Psoas muscle (tissue), 8 donors: ENCODE data around the gene CGB3. TPM values are rescaled to one million over a fixed set of nuclear protein-coding genes. Genes with fewer than 3 reads are reported as not detected.
"Not testable (repeated sequence)": the region's sequence is repeated elsewhere in the genome, so short reads cannot be mapped to it uniquely, and the experiment has no call there.

Source experiments
- ATAC-seq, 4 donors: fragments of 200-7000 bp; cut with Tn5 transposase; one replicate each; pipeline ENCODE4 v1.9.1; 2020; ENCODE audit warnings: moderate library complexity in 3 of 4, mild to moderate bottlenecking in 2 of 4
- DNase-seq, 2 donors: peaks; one replicate each; pipeline ENCODE4 v3.0.0-alpha.2; 2020
- H3K27ac ChIP-seq: fragments of 200-600 bp; one replicate; pipeline ENCODE4 v1.8.0; 2022
- H3K27me3 ChIP-seq, 3 donors: fragments of 200-600 bp in 1 of 3; one replicate each; pipeline versions ENCODE4 v1.6.1 to v1.8.0; 2013 to 2022; ENCODE audit warnings: low read length in 2 of 3, mild to moderate bottlenecking in 2 of 3, moderate library complexity in 1 of 3; ENCODE audit not compliant: insufficient read depth in 3 of 3
- H3K36me3 ChIP-seq, 2 donors: fragments of 200-600 bp in 1 of 2; one replicate each; pipeline versions ENCODE4 v1.6.1 to v1.8.0; 2013 to 2022; ENCODE audit warnings: low read depth in 1 of 2, mild to moderate bottlenecking in 1 of 2, moderate library complexity in 1 of 2; ENCODE audit not compliant: insufficient read depth in 1 of 2
- H3K4me1 ChIP-seq: fragments of 200-600 bp; one replicate; pipeline ENCODE4 v1.8.0; 2022
- H3K4me3 ChIP-seq: fragments of 200-600 bp; one replicate; pipeline ENCODE4 v1.8.0; 2022; ENCODE audit warnings: mild to moderate bottlenecking
- H3K9me3 ChIP-seq: fragments of 200-600 bp; one replicate; pipeline ENCODE4 v1.8.0; 2022
- WGBS, 3 donors: extraction: QIAGEN DNeasy Blood & Tissue Kit; methylation state at CpG; one replicate each; pipeline versions ENCODE4 v1.1.6 to v1.1.7; 2013; 5-methylcytosine and 5-hydroxymethylcytosine counted together
- intact Hi-C, 2 donors: fragments of 100-400 bp; cut with DNase I; formaldehyde crosslinking; loops; one replicate each; pipeline versions ENCODE4 v1.11.0 to v1.14.2; 2022
- long read RNA-seq, 2 donors: library from polyadenylated mRNA; unstranded; transcript quantifications; one replicate each; pipeline ENCODE4 v2.0.0, GENCODE V29; 2021
- polyA plus RNA-seq, 3 donors: library from polyadenylated mRNA; stranded (reverse); fragments of 200-250 nt; gene quantifications; one replicate each; pipeline ENCODE4 v1.2.3, GENCODE V29; 2013
- total RNA-seq, 4 donors: library from RNA; stranded (reverse); fragmentation: NEBNext Ultra II Directional in 2 of 4; extraction: Animal tissue kit (Norgen Biotek cat#: 25700) in 2 of 4; gene quantifications; one replicate each; pipeline versions ENCODE4 v1.2.1 to v1.2.4, GENCODE V29; 2021 to 2023
- TF ChIP-seq, protein P1 (sequence below): fragments of 200-600 bp; IDR thresholded peaks from one replicate; pipeline ENCODE4 v1.8.0; 2022; ENCODE audit warnings: antibody characterized with exemption
- donor health status: healthy with polysubstance abuse.
- donor health status: DM: no; HTN: no; CAD: no; lungs with moderate emphysema.
- donor health status: Bipolar disorder and iron deficiency.
- donor health status: healthy.
- donor health status: DM: yes; HTN: yes; CAD: no.
- donor health status: DM: no; HTN: no; CAD: no.
- donor health status: DM: no; HTN: no; CAD: no.
- donor health status: DM: yes; HTN: yes; CAD: no.

CGB3 gene
- total RNA-seq: not detected
- polyA plus RNA-seq: not detected
- long read RNA-seq, donor 1: 0 reads
- long read RNA-seq, donor 2: 0 reads

- intact Hi-C loops, ATAC-seq: not testable (repeated sequence)
These were observed at the start of gene CGB3 for GRCh38 chr19:49024233-49024632. CGB3 (minus strand) TSS chr19:49024333; CDS start chr19:49023971, 362 bp downstream.

DNA sequence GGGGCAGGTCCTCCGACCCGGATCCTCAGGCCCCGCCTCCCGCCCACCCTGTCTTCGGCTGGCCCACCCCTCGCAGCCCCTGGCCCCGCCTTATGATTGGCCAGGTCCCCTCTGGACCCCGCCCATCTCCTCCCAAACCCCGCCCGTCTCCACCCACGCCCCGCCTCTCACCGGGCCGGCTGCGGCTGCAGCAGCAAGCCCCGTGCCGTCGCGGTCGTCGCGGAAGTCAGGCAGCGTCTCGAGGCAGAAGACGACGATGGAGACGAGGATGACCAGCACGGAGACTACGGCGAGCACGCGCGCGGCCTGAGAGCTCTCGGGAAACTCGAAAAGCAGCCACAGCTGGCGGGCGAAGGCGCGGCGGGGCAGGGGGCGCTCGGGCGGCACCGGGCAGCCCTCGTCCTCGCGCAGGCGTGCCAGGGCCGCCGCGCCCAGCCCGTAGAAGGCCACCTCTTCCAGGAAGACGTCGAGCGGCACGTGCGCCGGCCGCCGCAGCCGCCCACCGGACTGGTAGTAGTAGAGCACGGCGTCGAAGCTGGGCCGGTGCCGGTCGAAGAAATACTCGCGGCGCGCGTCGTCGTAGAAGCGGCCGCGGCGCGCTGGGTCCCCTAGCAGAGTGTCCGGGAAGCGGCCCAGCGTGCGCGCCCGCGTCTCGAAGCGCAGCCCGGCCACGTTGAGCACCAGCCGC is 47.9 kb upstream of the CGB3 start:
- Histone ChIP-seq H3K4me1 (peaks cover 9% of the 10 kb centered on the region), H3K27me3 (peaks cover 0 to 4% (median 0%) of the 10 kb centered on the region in 3 donors), H3K9me3 (no peaks in the 10 kb centered on the region), H3K36me3 (no peaks in the 10 kb centered on the region), H3K4me3 (peak overlapping the region; percentile 47), H3K27ac (peak overlapping the region; percentile 77)
- TF ChIP-seq, protein P1, sequence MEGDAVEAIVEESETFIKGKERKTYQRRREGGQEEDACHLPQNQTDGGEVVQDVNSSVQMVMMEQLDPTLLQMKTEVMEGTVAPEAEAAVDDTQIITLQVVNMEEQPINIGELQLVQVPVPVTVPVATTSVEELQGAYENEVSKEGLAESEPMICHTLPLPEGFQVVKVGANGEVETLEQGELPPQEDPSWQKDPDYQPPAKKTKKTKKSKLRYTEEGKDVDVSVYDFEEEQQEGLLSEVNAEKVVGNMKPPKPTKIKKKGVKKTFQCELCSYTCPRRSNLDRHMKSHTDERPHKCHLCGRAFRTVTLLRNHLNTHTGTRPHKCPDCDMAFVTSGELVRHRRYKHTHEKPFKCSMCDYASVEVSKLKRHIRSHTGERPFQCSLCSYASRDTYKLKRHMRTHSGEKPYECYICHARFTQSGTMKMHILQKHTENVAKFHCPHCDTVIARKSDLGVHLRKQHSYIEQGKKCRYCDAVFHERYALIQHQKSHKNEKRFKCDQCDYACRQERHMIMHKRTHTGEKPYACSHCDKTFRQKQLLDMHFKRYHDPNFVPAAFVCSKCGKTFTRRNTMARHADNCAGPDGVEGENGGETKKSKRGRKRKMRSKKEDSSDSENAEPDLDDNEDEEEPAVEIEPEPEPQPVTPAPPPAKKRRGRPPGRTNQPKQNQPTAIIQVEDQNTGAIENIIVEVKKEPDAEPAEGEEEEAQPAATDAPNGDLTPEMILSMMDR: no peak
- WGBS, 3 donors: 1 to 3% (median 2%) methylated on average over 53 to 93 of the region's 93 CpGs
- intact Hi-C loops: loop anchor here in 1 of 2 donors (5.0 kb wide), 1 partner anchor 80 kb away; the partner anchor contains the start of genes GYS1 and RUVBL2
- peak; percentile 37 to 65 for DNase-seq
- ATAC-seq: peak in 3 of 4 donors; percentile 2 to 31 (median 19)

More at GRCh38 chr19:49024233-49024632, at the start of gene CGB3:
- H3K27me3 ChIP-seq, H3K9me3 ChIP-seq, H3K27ac ChIP-seq, H3K4me1 ChIP-seq, H3K4me3 ChIP-seq, DNase-seq, H3K36me3 ChIP-seq: not testable (repeated sequence)
- WGBS, 3 donors: 54 to 73% (median 62%) methylated on average over 7 to 13 of the region's 15 CpGs

DNA sequence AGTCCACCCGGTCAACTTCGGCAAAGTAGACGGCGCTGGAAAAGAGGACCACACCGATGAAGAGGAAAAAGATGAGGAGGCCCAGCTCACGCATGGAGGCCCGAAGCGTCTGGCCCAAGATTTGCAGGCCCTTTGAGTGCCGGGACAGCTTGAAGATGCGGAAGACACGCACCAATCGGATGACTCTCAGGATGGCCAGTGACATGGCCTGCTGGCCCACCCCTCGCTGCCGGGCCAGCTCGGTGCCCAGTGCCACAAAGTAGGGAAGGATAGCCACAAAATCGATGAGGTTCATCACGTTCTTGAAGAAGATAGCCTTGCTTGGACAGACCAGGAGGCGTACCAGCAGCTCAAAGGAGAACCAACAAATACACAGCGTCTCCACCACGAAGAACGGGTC is 46.3 kb upstream of the CGB3 start:
- TF ChIP-seq, protein P1: no peak
- H3K4me1 ChIP-seq: peaks cover 17% of the 10 kb centered on the region
- H3K27ac ChIP-seq: peak overlapping the region; percentile 77
- peaks cover 0 to 4% (median 0%) of the 10 kb centered on the region in 3 donors for H3K27me3 ChIP-seq
- H3K9me3 ChIP-seq: no peaks in the 10 kb centered on the region
- H3K4me3 ChIP-seq: no peak overlapping the region
- H3K36me3 ChIP-seq: no peaks in the 10 kb centered on the region
- intact Hi-C loops: loop anchor here in 1 of 2 donors (5.0 kb wide), 1 partner anchor 78 kb away; the partner anchor contains the start of genes GYS1 and RUVBL2
- ATAC-seq (no peak), DNase-seq (no peak)
- 75 to 87% (median 77%) methylated on average over 21 of the region's 21 CpGs for WGBS, 3 donors

GRCh38 chr19:49069026-49069425 is 44.9 kb upstream of the CGB3 start:
- DNase-seq (no peak), ATAC-seq (no peak)
- Histone ChIP-seq H3K9me3 (no peaks in the 10 kb centered on the region), H3K27me3 (peaks cover 0 to 4% (median 0%) of the 10 kb centered on the region in 3 donors), H3K36me3 (no peaks in the 10 kb centered on the region), H3K4me3 (no peak overlapping the region), H3K27ac (peak overlapping the region; percentile 55), H3K4me1 (peaks cover 17% of the 10 kb centered on the region)
- 71 to 86% (median 71%) methylated on average over 9 of the region's 9 CpGs for WGBS, 3 donors
- intact Hi-C loops: loop anchor here in 1 of 2 donors (5.0 kb wide), 1 partner anchor 72 kb away; no protein-coding TSS in a partner anchor
- TF ChIP-seq, protein P1: no peak

GRCh38 chr19:49067554-49067953 is 43.4 kb upstream of the CGB3 start:
- Histone ChIP-seq H3K4me1 (peaks cover 17% of the 10 kb centered on the region), H3K27ac (peak overlapping the region; percentile 37), H3K9me3 (no peaks in the 10 kb centered on the region), H3K36me3 (no peaks in the 10 kb centered on the region), H3K27me3 (peaks cover 0 to 4% (median 0%) of the 10 kb centered on the region in 3 donors), H3K4me3 (no peak overlapping the region)
- intact Hi-C loops: loop anchor here in 1 of 2 donors (5.0 kb wide), 1 partner anchor 70 kb away; no protein-coding TSS in a partner anchor
- DNase-seq (no peak), ATAC-seq (no peak)
- WGBS, 3 donors: 12 to 29% (median 25%) methylated on average over 3 of the region's 3 CpGs
- TF ChIP-seq, protein P1: no peak
